DOHH2 (cell line): ENCODE results near the gene HACL1.
A peak's percentile ranks its signal among the peaks of the same experiment; 100 is the strongest.
"Not testable (repeated sequence)": the region's sequence is repeated elsewhere in the genome, so short reads cannot be mapped to it uniquely, and the experiment has no call there.

Experiments used
- H3F3A ChIP-seq: fragments of 200-600 bp; sonication (generic), shearing (Covaris generic); 2 replicates; pipeline ENCODE4 v1.6.0; 2016; ENCODE audit warnings: antibody characterized with exemption, mild to moderate bottlenecking; ENCODE audit not compliant: control insufficient read depth, insufficient read depth
- H3K27ac ChIP-seq: fragments of 200-600 bp; sonication (generic); 2 replicates; pipeline ENCODE4 v1.5.1; 2014; ENCODE audit warnings: low read depth, mild to moderate bottlenecking, low read length, moderate library complexity
- H3K27me3 ChIP-seq: fragments of 200-600 bp; sonication (generic); 2 replicates; pipeline ENCODE4 v1.6.1; 2014; ENCODE audit warnings: mild to moderate bottlenecking, low read length, mixed read lengths; ENCODE audit not compliant: control insufficient read depth
- H3K36me3 ChIP-seq: fragments of 200-600 bp; sonication (generic); 2 replicates; pipeline ENCODE4 v1.6.1; 2014; ENCODE audit warnings: mild to moderate bottlenecking, low read length, moderate library complexity, mixed read lengths; ENCODE audit not compliant: control insufficient read depth
- H3K4me1 ChIP-seq: fragments of 200-600 bp; sonication (generic); 2 replicates; pipeline ENCODE4 v1.6.1; 2014; ENCODE audit warnings: mild to moderate bottlenecking, low read length, mixed read lengths; ENCODE audit not compliant: control insufficient read depth
- H3K4me2 ChIP-seq: fragments of 200-600 bp; sonication (generic); 2 replicates; pipeline ENCODE4 v1.6.0; 2014; ENCODE audit warnings: mild to moderate bottlenecking, low read length, moderate library complexity
- H3K4me3 ChIP-seq: fragments of 200-600 bp; sonication (generic); 2 replicates; pipeline ENCODE4 v1.5.1; 2014; ENCODE audit warnings: mild to moderate bottlenecking, low read length, mixed read lengths
- H3K79me2 ChIP-seq: fragments of 200-600 bp; sonication (generic); 2 replicates; pipeline ENCODE4 v1.6.1; 2014; ENCODE audit warnings: mild to moderate bottlenecking, low read length, mixed read lengths; ENCODE audit not compliant: control insufficient read depth
- H3K9me2 ChIP-seq: fragments of 200-600 bp; sonication (generic); replicated peaks from 2 replicates; pipeline ENCODE4 v1.6.1; 2014; ENCODE audit warnings: mild to moderate bottlenecking, low read length, mixed read lengths; ENCODE audit not compliant: control insufficient read depth
- H3K9me3 ChIP-seq: fragments of 200-600 bp; sonication (generic); 2 replicates; pipeline ENCODE4 v1.6.1; 2014; ENCODE audit warnings: antibody characterized with exemption, low read length, mixed read lengths; ENCODE audit not compliant: control insufficient read depth, insufficient read depth
- H4K20me1 ChIP-seq: fragments of 200-600 bp; sonication (generic); 2 replicates; pipeline ENCODE4 v1.6.0; 2014; ENCODE audit warnings: low read depth, mild to moderate bottlenecking, antibody characterized with exemption, low read length, moderate library complexity; ENCODE audit not compliant: control insufficient read depth, insufficient read depth
- CTCF ChIP-seq: fragments of 200-600 bp; sonication (generic); IDR thresholded peaks from one replicate; pipeline ENCODE4 v1.5.1; 2014; ENCODE audit warnings: antibody characterized with exemption, mild to moderate bottlenecking, low read depth, low read length; ENCODE audit not compliant: poor library complexity, severe bottlenecking
- EZH2phosphoT487 ChIP-seq: fragments of 200-600 bp; sonication (generic); IDR thresholded peaks from 2 replicates; pipeline ENCODE4 v1.6.1; 2017; ENCODE audit warnings: borderline replicate concordance, mild to moderate bottlenecking, antibody characterized with exemption, low read length, moderate library complexity, mixed read lengths

Gene HACL1

GRCh38 chr3:15610082-15610759 lies 8.9 kb upstream of the HACL1 start:
- no peaks in the 10 kb centered on the region for H3K9me3 ChIP-seq
- H3K79me2 ChIP-seq, result no peaks in the 10 kb centered on the region
- no peak overlapping the region for H3K27ac ChIP-seq
- no peaks in the 10 kb centered on the region for H3K27me3 ChIP-seq
- H4K20me1 ChIP-seq, result no peaks in the 10 kb centered on the region
- H3K4me1 ChIP-seq, result no peaks in the 10 kb centered on the region
- H3K4me3 ChIP-seq, result no peak overlapping the region
- no peaks in the 10 kb centered on the region for H3F3A ChIP-seq
- TF ChIP-seq EZH2phosphoT487, result no peak
- no peak for TF ChIP-seq CTCF
- no peak overlapping the region for H3K4me2 ChIP-seq
- H3K36me3 ChIP-seq, result no peaks in the 10 kb centered on the region
- H3K9me2 ChIP-seq, result no peaks in the 10 kb centered on the region

- Histone ChIP-seq H3K79me2 (peaks cover 8% of the 10 kb centered on the region), H3K9me2 (no peaks in the 10 kb centered on the region), H3K4me3 (no peak overlapping the region), H3K27ac (no peak overlapping the region), H3K36me3 (no peaks in the 10 kb centered on the region), H3K4me1 (peaks cover 9% of the 10 kb centered on the region), H3K27me3 (no peaks in the 10 kb centered on the region), H3K9me3 (no peaks in the 10 kb centered on the region; the same call in 1 of the 2 replicates), H3F3A (no peaks in the 10 kb centered on the region), H4K20me1 (no peaks in the 10 kb centered on the region), H3K4me2 (no peak overlapping the region)
- TF ChIP-seq EZH2phosphoT487 (no peak), CTCF (no peak)
Measured at GRCh38 chr3:15606434-15606891, 5.1 kb upstream of the HACL1 start.

- H3K9me3 ChIP-seq, H4K20me1 ChIP-seq, H3K9me2 ChIP-seq, H3K27ac ChIP-seq, H3K4me3 ChIP-seq, H3K27me3 ChIP-seq, H3F3A ChIP-seq, H3K36me3 ChIP-seq, H3K4me2 ChIP-seq: not testable (repeated sequence)
- H3K4me1 ChIP-seq, result peaks cover 17% of the 10 kb centered on the region
- peaks cover 19% of the 10 kb centered on the region for H3K79me2 ChIP-seq
Measured at GRCh38 chr3:15604584-15604983, 3.2 kb upstream of the HACL1 start.

GRCh38 chr3:15602816-15603215 lies 1.4 kb upstream of the HACL1 start:
- H3K4me2 ChIP-seq, result peak overlapping the region; percentile 86
- not testable (repeated sequence) for H4K20me1 ChIP-seq, H3F3A ChIP-seq, H3K27ac ChIP-seq, H3K9me2 ChIP-seq, H3K27me3 ChIP-seq, H3K9me3 ChIP-seq
- peaks cover 19% of the 10 kb centered on the region for H3K79me2 ChIP-seq
- H3K4me3 ChIP-seq, result peak overlapping the region; percentile 78
- peaks cover 14% of the 10 kb centered on the region for H3K36me3 ChIP-seq
- peaks cover 17% of the 10 kb centered on the region for H3K4me1 ChIP-seq
